Ectodermal cell (in vitro differentiated cells): ENCODE results near the gene ZNF432.
"Not testable (repeated sequence)": the region's sequence is repeated elsewhere in the genome, so short reads cannot be mapped to it uniquely, and the experiment has no call there.

Source experiments
- H3K27ac ChIP-seq: 2 replicates; pipeline ENCODE4 v1.7.0; 2013; ENCODE audit warnings: mild to moderate bottlenecking, low read depth, low read length; ENCODE audit not compliant: insufficient read depth, poor library complexity, severe bottlenecking
- H3K27me3 ChIP-seq: 2 replicates; pipeline ENCODE4 v1.7.0; 2013; ENCODE audit warnings: mild to moderate bottlenecking, low read length; ENCODE audit not compliant: insufficient read depth, control insufficient read depth, poor library complexity, severe bottlenecking
- H3K36me3 ChIP-seq: one replicate; pipeline ENCODE4 v1.7.0; 2013; ENCODE audit warnings: low read length; ENCODE audit not compliant: control insufficient read depth, insufficient read depth
- H3K4me1 ChIP-seq: one replicate; pipeline ENCODE4 v1.7.0; 2013; ENCODE audit warnings: low read length; ENCODE audit not compliant: control insufficient read depth, insufficient read depth
- H3K4me3 ChIP-seq: 2 replicates; pipeline ENCODE4 v1.7.0; 2013; ENCODE audit warnings: low read depth, low read length, control low read depth; ENCODE audit not compliant: insufficient read depth
- H3K9me3 ChIP-seq: 2 replicates; pipeline ENCODE4 v1.7.0; 2013; ENCODE audit warnings: mild to moderate bottlenecking, low read length, moderate library complexity; ENCODE audit not compliant: control insufficient read depth
- WGBS, 2 experiments: methylation state at CpG; one replicate each; pipeline ENCODE4 v1.1.7; 2013; ENCODE audit warnings: missing lambda C conversion rate in 2 of 2; 5-methylcytosine and 5-hydroxymethylcytosine counted together

The ZNF432 gene

DNA sequence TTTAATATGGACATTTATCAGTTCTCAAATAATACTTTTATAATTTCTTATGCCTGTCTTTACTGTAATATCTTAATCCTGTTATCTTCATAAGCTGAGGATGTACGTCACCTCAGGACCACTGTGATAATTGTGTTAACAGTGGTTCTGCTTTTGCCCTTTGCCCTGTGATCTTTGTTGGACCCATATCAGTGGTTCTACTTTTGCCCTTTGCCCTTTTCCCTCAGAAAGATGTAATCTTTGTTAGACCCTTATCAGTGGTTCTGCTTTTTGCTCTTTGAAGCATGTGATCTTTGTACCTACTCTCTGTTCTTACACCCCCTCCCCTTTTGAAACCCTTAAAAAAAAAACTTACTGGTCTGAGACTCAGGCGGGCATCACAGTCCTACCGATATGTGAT, 7.8 kb upstream of the ZNF432 start:
- H3K4me1 ChIP-seq, H3K9me3 ChIP-seq, H3K27me3 ChIP-seq, H3K27ac ChIP-seq, H3K4me3 ChIP-seq, H3K36me3 ChIP-seq: not testable (repeated sequence)
- WGBS, 2 experiments, result 95 to 96% methylated on average over 3 of the region's 3 CpGs

DNA sequence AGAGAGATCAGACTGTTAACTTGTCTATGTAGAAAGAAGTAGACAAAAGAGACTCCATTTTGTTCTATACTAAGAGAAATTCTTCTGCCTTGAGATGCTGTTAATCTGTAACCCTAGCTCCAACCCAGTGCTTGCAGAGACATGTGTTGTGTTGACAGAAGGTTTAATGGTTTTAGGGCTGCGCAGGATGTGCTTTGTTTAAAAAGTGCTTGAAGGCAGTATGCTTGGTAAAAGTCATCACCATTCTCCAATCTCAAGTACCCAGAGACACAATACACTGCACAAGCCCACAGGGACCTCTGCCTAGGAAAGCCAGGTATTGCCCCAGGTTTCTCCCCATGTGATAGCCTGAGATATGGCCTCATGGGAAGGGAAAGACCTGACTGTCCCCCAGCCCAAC, 3.1 kb upstream of the ZNF432 start:
- H3K27ac ChIP-seq, H3K36me3 ChIP-seq, H3K9me3 ChIP-seq, H3K27me3 ChIP-seq, H3K4me3 ChIP-seq, H3K4me1 ChIP-seq: not testable (repeated sequence)
- 100% methylated on average over 1 of the region's 1 CpG for WGBS, 2 experiments

DNA sequence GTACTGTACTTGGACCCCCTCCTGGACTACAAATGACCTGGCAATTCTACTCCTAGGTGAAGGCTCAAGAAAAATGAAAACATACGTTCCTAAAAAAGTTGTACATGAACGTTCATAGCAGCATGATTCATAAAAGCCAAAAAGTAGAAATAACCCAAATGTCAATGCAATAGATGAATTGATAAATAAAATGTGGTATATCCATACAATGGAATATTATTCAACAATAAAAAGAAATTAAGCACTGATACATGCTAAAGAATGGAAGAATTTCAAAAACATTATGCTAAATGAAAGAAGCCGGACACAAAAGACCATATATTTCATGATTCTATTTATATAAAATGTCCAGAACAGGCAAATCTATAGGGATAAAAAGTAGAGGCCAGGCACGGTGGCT, 9.5 kb downstream of the ZNF432 start:
- Histone ChIP-seq H3K9me3 (peaks cover 15% of the 10 kb centered on the region), H3K27me3 (no peaks in the 10 kb centered on the region), H3K36me3 (peaks cover 78% of the 10 kb centered on the region), H3K4me3 (no peak overlapping the region), H3K27ac (no peak overlapping the region), H3K4me1 (no peaks in the 10 kb centered on the region)
- WGBS, 2 experiments, result 94 to 99% methylated on average over 3 to 4 of the region's 4 CpGs

DNA sequence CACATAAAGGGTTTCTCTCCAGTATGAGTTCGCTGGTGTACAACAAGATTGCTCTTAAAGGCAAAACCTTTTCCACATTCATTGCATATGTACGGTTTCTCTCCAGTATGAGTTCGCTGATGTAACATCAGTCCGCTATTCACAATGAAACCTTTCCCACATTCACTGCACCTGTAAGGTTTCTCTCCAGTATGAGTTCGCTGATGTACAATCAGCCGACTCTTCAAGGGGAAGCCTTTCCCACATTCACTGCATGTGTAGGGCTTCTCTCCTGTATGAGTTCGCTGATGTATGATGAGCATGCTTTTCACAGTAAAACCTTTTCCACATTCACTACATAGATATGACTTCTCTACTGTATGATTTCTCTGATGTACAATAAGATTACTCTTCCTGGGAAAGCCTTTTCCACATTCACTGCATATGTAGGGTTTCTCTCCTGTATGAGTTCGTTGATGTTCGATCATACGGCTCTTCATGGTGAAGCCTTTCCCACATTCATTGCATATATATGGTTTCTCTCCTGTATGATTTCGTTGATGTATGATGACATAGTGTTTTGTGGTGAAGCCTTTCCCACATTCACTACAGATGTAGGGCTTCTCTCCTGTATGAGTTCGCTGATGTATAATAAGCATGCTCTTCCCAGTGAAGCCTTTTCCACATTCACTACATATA, 14.4 kb downstream of the ZNF432 start:
- Histone ChIP-seq H3K4me1 (no peaks in the 10 kb centered on the region), H3K36me3 (peaks cover 70% of the 10 kb centered on the region), H3K4me3 (no peak overlapping the region), H3K27ac (no peak overlapping the region), H3K27me3 (no peaks in the 10 kb centered on the region), H3K9me3 (peaks cover 20% of the 10 kb centered on the region)
- 95 to 96% methylated on average over 11 to 12 of the region's 12 CpGs for WGBS, 2 experiments

DNA sequence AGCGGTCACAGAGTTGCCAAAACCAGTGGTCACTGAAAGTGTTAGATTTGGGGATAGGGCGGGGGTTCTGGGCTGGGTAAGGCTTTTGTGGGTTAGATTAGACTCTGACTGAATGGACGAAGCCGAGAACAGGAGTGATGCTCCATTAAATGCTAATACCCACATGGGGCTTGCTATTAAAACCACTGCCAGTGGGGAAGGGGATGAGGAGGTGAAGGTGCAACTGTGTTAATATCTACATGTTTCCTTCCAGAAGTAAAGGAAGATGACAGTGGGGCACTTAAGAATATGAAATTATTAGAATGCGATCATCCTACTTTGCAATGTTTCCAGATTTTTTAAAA, 19.9 kb downstream of the ZNF432 start:
- H3K9me3 ChIP-seq, result peaks cover 3% of the 10 kb centered on the region
- peaks cover 7% of the 10 kb centered on the region for H3K4me1 ChIP-seq
- no peaks in the 10 kb centered on the region for H3K27me3 ChIP-seq
- peak overlapping the region; percentile 95 for H3K27ac ChIP-seq
- peak overlapping the region; percentile 95 for H3K4me3 ChIP-seq
- peaks cover 25% of the 10 kb centered on the region for H3K36me3 ChIP-seq
- 4 to 23% methylated on average over 4 to 5 of the region's 5 CpGs for WGBS, 2 experiments

DNA sequence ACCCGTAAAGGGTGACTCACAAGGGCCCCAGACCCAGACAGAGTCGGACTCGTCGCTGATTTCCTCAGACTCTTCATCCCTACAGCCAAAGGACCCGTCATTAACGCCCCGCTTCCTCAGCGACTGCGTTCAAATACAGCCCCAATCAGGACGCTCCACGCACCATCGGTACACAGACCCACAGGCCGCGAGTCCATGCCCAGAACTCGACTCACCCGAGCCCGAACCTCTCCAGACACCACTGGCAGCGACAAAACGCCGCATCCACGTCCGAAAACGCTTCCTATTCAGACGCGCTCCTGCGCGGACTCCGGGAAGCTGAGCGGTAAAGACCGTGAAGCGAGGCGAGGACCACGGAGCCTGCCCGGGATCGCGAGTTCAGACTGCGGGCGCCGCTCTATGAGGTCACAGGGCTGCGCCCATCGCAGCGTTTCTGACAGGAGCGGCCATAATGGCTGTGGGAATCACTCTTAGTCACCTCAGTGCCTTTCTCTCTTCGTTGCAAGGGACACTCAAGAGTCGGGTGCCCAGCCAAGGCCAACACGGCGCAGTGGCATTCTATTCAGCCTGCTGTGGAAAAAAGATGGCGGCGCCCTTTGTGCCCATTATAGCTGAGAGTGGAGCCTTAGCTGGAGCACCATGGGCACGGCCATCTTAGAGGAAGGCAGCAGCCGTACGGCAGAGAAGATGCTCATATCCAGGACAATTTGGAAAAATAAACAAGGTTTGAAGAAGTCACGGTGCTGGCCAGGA, 20.4 kb downstream of the ZNF432 start, which contains the start of gene ZNF614:
TSS of gene ZNF614 (minus strand) at position 353 of the 753 bp plus-strand sequence. CDS start 2,634 bp downstream, outside the sequence.
- H3K36me3 ChIP-seq, result peaks cover 25% of the 10 kb centered on the region
- 0 to 1% methylated on average over 53 of the region's 53 CpGs for WGBS, 2 experiments
- H3K4me3 ChIP-seq, result peak within 1 kb of the TSS; percentile 95
- H3K27me3 ChIP-seq, result no peaks in the 10 kb centered on the region
- H3K27ac ChIP-seq, result peak within 1 kb of the TSS; percentile 95
- H3K4me1 ChIP-seq, result peaks cover 7% of the 10 kb centered on the region
- no peaks in the 10 kb centered on the region for H3K9me3 ChIP-seq

DNA sequence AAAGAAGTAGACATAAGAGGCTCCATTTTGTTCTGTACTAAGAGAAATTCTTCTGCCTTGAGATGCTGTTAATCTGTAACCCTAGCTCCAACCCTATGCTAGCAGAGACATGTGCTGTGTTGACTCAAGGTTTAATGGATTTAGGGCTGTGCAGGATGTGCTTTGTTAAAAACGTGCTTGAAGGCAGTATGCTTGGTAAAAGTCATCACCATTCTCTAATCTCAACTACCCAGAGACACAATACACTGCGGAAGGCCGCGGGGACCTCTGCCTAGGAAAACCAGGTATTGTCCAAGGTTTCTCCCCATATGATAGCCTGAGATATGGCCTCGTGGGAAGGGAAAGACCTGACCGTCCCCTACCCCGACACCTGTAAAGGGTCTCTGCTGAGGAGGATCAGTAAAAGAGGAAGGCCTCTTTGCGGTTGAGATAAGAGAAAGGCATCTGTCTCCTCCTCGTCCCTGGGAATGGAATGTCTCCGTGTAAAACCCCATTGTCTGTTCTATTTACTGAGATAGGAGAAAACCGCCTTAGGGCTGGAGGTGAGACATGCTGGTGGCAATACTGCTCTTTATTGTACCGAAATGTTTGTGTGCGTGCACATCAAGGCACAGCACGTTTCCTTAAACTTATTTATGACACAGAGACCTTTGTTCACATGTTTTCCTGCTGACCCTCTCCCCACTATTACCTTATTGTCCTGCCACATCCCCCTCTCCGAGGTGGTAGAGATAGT, 22.2 kb downstream of the ZNF432 start:
- WGBS, 2 experiments, result 89 to 90% methylated on average over 14 to 15 of the region's 15 CpGs
- peaks cover 23% of the 10 kb centered on the region for H3K36me3 ChIP-seq

DNA sequence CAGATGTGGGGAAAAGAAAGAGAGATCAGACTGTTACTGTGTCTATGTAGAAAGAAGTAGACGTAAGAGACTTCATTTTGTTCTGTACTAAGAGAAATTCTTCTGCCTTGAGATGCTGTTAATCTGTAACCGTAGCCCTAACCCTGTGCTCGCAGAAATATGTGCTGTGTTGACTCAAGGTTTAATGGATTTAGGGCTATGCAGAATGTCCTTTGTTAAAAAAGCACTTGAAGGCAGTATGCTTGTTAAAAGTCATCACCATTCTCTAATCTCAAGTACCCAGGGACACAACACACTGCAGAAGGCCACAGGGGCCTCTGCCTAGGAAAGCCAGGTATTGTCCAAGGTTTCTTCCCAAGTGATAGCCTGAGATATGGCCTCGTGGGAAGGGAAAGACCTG, 24.2 kb downstream of the ZNF432 start:
- not testable (repeated sequence) for H3K27ac ChIP-seq, H3K4me3 ChIP-seq, H3K27me3 ChIP-seq, H3K4me1 ChIP-seq, H3K9me3 ChIP-seq
- peaks cover 36% of the 10 kb centered on the region for H3K36me3 ChIP-seq
- 96 to 98% methylated on average over 4 of the region's 4 CpGs for WGBS, 2 experiments

More for the DNA sequence above, 22.2 kb downstream of the ZNF432 start:
- not testable (repeated sequence) for H3K4me1 ChIP-seq, H3K27me3 ChIP-seq, H3K9me3 ChIP-seq, H3K4me3 ChIP-seq, H3K27ac ChIP-seq

DNA sequence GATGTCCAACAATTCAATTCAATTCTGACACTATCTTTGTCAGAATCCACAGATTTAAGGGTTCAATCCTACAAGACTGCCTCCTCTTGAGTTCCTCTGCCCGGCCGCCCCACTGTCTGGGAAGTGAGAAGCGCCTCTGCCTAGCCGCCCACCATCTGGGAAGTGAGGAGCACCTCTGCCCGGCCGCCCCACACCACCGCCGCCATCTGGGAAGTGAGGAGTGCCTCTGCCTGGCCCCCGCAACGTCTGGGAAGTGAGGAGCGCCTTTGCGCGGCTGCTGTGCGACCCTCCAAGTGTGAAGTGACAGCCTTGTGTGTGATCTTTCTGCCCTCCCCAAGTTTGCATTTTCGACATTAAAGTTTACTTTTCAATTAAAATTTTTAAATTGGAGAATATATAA, 26.4 kb downstream of the ZNF432 start:
- Histone ChIP-seq H3K27ac (no peak overlapping the region), H3K36me3 (peaks cover 51% of the 10 kb centered on the region), H3K4me3 (no peak overlapping the region), H3K9me3 (no peaks in the 10 kb centered on the region), H3K4me1 (peaks cover 4% of the 10 kb centered on the region), H3K27me3 (no peaks in the 10 kb centered on the region)
- 94% methylated on average over 14 of the region's 15 CpGs for WGBS, 2 experiments

DNA sequence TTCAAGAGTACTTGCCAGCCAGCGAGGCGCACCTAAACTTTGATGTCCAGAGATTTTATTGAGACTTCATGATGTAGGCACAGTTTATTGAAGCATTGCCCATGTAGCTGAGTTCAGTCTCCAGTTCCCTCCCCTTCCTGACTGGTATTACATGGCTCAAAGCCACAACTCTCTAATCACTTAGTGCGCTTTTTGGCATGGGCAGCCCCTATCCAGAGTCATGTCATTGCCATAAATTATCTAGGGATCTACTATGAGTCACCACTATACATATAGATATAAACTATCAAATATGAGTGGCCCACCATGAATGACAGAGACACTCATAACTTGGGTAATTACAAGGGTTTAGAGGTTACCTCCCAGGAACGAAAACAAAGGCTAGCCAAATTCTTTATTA, 28.1 kb downstream of the ZNF432 start:
- no peak overlapping the region for H3K4me3 ChIP-seq
- H3K36me3 ChIP-seq, result peaks cover 68% of the 10 kb centered on the region
- H3K9me3 ChIP-seq, result no peaks in the 10 kb centered on the region
- no peaks in the 10 kb centered on the region for H3K4me1 ChIP-seq
- whole genome bisulfite sequencing, 2 experiments, result 93% methylated on average over 4 of the region's 4 CpGs
- no peak overlapping the region for H3K27ac ChIP-seq
- H3K27me3 ChIP-seq, result no peaks in the 10 kb centered on the region
